Measurements from ENCODE around the gene NEBL. TPM values are rescaled to one million over a fixed set of nuclear protein-coding genes. Genes with fewer than 3 reads are reported as not detected.

The NEBL gene
- total RNA-seq, 1 donor from 2014 or later = 106 TPM

DNA sequence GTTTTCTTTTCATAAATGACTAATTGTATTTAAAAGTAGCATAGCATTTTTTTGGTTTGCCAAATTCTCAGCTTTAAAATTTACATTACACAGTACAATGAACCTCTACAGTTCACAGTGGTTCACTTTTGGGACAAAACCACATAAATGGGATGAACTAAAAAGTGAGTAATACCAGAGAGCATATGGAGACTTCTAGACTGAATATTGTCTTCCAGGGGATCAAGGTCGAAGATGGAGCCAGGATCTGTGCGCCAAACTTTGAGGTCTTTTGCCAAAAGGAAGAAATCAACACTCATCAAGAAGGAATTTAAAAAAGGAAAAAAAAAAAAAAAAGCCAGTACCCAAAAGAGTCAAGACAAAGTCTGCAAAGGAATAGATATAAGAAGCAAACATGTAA, 87.5 kb downstream of the NEBL start:
- DNase-seq (no peak), ATAC-seq (no peak)
- TF ChIP-seq, protein P1, sequence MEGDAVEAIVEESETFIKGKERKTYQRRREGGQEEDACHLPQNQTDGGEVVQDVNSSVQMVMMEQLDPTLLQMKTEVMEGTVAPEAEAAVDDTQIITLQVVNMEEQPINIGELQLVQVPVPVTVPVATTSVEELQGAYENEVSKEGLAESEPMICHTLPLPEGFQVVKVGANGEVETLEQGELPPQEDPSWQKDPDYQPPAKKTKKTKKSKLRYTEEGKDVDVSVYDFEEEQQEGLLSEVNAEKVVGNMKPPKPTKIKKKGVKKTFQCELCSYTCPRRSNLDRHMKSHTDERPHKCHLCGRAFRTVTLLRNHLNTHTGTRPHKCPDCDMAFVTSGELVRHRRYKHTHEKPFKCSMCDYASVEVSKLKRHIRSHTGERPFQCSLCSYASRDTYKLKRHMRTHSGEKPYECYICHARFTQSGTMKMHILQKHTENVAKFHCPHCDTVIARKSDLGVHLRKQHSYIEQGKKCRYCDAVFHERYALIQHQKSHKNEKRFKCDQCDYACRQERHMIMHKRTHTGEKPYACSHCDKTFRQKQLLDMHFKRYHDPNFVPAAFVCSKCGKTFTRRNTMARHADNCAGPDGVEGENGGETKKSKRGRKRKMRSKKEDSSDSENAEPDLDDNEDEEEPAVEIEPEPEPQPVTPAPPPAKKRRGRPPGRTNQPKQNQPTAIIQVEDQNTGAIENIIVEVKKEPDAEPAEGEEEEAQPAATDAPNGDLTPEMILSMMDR (IDR thresholded peaks at IDR 0.05) = no peak

DNA sequence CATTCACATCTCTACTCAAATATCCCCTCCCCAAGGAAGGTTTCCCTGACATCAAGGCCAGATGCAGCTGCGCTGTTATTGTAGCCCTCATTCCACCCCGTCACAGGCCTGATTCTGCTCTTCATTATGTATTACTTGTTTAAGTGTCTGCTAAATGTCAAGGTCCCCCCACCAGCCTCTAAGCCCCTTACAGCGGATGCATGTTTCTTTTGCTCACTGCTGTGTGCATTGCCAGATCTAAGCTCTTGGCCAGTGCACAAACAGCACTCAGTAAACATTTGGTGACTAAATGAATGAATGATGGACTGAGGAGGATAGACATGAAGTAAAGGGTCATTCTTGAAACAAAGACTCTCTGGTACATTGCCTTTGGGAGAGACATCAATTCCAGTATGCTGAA, 90.6 kb downstream of the NEBL start:
- DNase-seq = no peak
- TF ChIP-seq, protein P1 (IDR thresholded peaks at IDR 0.05) = no peak
- no peak overlapping the region for H3K4me3 ChIP-seq
- no peak for ATAC-seq
- intact Hi-C loops (cut with DNase I) = no loop called here
- H3K4me1 ChIP-seq = no peaks in the 10 kb centered on the region
- no peaks in the 10 kb centered on the region for H3K27me3 ChIP-seq
- H3K36me3 ChIP-seq = peaks cover 4% of the 10 kb centered on the region
- H3K27ac ChIP-seq = no peak overlapping the region
- H3K9me3 ChIP-seq = no peaks in the 10 kb centered on the region

More for the DNA sequence above, 87.5 kb downstream of the NEBL start:
- H3K9me3 ChIP-seq = no peaks in the 10 kb centered on the region
- H3K4me1 ChIP-seq = no peaks in the 10 kb centered on the region
- no peak overlapping the region for H3K27ac ChIP-seq
- no peak overlapping the region for H3K4me3 ChIP-seq
- intact Hi-C loops (cut with DNase I) = no loop called here
- H3K36me3 ChIP-seq = peaks cover 10% of the 10 kb centered on the region
- no peaks in the 10 kb centered on the region for H3K27me3 ChIP-seq

GRCh38 chr10:20797290-20797689, 99.8 kb downstream of the NEBL start:
- H3K27ac ChIP-seq = no peak overlapping the region
- DNase-seq (no peak), ATAC-seq (no peak)
- TF ChIP-seq, protein P1 (IDR thresholded peaks at IDR 0.05) = no peak
- no peaks in the 10 kb centered on the region for H3K9me3 ChIP-seq
- no peaks in the 10 kb centered on the region for H3K36me3 ChIP-seq
- no peak overlapping the region for H3K4me3 ChIP-seq
- H3K27me3 ChIP-seq = no peaks in the 10 kb centered on the region
- intact Hi-C loops (cut with DNase I) = no loop called here
- no peaks in the 10 kb centered on the region for H3K4me1 ChIP-seq

- Histone ChIP-seq H3K4me1 (no peaks in the 10 kb centered on the region), H3K9me3 (no peaks in the 10 kb centered on the region), H3K27ac (no peak overlapping the region), H3K27me3 (no peaks in the 10 kb centered on the region), H3K36me3 (no peaks in the 10 kb centered on the region), H3K4me3 (no peak overlapping the region)
- intact Hi-C loops (cut with DNase I) = no loop called here
- DNase-seq = no peak
- ATAC-seq = no peak
- TF ChIP-seq, protein P1 (IDR thresholded peaks at IDR 0.05) = no peak
Measured at GRCh38 chr10:20795391-20795790, 101.7 kb downstream of the NEBL start.

DNA sequence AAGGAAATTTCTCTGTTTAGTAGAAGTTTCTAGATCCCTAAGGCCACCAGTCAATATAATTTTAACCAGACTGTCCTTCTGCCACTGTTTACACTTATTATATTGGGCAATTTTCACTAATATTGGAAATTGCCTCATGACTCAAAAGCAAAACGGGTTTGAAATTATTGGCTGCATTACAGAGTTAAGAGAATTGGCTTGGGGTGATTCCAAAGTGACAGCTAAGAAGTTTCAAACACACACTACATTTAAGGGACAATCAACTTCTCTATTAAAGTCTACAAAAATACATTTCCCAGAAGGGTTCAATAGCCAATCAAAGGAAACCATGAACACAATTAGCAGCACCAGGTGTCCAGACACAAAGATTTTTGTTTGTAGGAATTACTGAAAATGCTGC, 111.9 kb downstream of the NEBL start:
- H3K36me3 ChIP-seq = no peaks in the 10 kb centered on the region
- H3K27ac ChIP-seq = no peak overlapping the region
- H3K4me3 ChIP-seq = no peak overlapping the region
- no peaks in the 10 kb centered on the region for H3K27me3 ChIP-seq
- H3K4me1 ChIP-seq = no peaks in the 10 kb centered on the region
- intact Hi-C loops (cut with DNase I) = no loop called here
- TF ChIP-seq, protein P1 (IDR thresholded peaks at IDR 0.05) = no peak
- no peak for ATAC-seq
- no peaks in the 10 kb centered on the region for H3K9me3 ChIP-seq
- no peak for DNase-seq

All from upper lobe of right lung (tissue), 1 donor.